ENCODE results near the gene WDFY1. TPM values are rescaled to one million over a fixed set of nuclear protein-coding genes. Genes with fewer than 3 reads are reported as not detected.

Gene WDFY1
- total RNA-seq, 2 experiments from 2014 or later = 20.8 to 23.1 TPM

DNA sequence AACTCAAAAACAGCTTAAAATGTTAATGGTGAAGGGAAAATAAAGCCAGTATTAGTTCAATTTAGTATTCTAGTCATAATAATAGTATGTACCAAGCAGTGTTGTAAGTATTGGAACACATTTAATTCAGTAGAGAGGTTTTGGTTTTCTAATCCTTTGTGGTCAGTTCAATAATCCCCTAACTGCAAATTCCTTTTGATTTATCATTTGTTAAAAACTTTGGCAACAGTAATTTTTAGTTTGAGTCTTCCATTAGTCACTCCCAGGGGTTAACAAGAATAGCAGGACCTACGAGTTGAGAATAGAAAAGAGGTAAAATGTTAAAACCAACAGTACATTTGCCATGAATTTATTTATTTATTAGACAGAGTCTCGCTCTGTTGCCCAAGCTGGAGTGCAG is 22.8 kb upstream of the WDFY1 start:
- TF ChIP-seq, protein P1, sequence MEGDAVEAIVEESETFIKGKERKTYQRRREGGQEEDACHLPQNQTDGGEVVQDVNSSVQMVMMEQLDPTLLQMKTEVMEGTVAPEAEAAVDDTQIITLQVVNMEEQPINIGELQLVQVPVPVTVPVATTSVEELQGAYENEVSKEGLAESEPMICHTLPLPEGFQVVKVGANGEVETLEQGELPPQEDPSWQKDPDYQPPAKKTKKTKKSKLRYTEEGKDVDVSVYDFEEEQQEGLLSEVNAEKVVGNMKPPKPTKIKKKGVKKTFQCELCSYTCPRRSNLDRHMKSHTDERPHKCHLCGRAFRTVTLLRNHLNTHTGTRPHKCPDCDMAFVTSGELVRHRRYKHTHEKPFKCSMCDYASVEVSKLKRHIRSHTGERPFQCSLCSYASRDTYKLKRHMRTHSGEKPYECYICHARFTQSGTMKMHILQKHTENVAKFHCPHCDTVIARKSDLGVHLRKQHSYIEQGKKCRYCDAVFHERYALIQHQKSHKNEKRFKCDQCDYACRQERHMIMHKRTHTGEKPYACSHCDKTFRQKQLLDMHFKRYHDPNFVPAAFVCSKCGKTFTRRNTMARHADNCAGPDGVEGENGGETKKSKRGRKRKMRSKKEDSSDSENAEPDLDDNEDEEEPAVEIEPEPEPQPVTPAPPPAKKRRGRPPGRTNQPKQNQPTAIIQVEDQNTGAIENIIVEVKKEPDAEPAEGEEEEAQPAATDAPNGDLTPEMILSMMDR (IDR thresholded peaks at IDR 0.05) = no peak
- H3K27ac Mint-ChIP-seq = no peak overlapping the region
- ChIA-PET POLR2A (interaction anchor here (1.0 kb wide), 1 partner anchor 11 kb away, joined by 4 read pairs; the partner anchor contains the start of gene MRPL44), CTCF (interaction anchor here (1.4 to 8.5 kb wide), 3 partner anchors 10 to 317 kb away, joined by 4 to 242 read pairs (median 93); partner anchors contain the start of gene MRPL44)
- no peaks in the 10 kb centered on the region for H3K27me3 Mint-ChIP-seq
- H3K36me3 Mint-ChIP-seq (ENCODE audit: low read depth) = peaks cover 14% of the 10 kb centered on the region
- no peaks in the 10 kb centered on the region for H3K9me3 Mint-ChIP-seq
- no peak overlapping the region for H3K4me3 Mint-ChIP-seq
- DNase-seq = no peak
- peaks cover 21% of the 10 kb centered on the region for H3K4me1 Mint-ChIP-seq (ENCODE audit: low read depth)
- no peak for ATAC-seq
- intact Hi-C loops (cut with micrococcal nuclease) = no loop called here

DNA sequence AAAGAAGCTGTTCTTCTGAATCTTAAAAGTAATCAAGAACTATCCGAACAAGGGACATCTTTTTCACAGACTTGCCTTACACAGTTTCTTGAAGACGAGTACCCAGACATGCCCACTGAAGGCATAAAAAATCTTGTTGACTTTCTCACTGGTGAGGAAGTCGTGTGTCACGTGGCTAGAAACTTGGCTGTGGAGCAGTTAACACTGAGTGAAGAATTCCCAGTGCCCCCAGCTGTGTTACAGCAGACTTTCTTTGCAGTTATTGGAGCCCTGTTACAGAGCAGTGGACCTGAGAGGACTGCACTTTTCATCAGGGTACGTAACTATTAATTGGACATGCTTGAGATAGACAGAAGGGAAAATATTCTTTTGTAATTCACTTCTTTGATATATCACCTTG is 14.6 kb upstream of the WDFY1 start:
- H3K27ac Mint-ChIP-seq = peak overlapping the region; percentile 3
- intact Hi-C loops (cut with micrococcal nuclease) = loop anchor here (5.0 to 10.0 kb wide), 2 partner anchors 122 to 1085 kb away; partner anchors contain the start of genes AP1S3 and DOCK10
- H3K4me3 Mint-ChIP-seq = peak overlapping the region; percentile 46
- no peaks in the 10 kb centered on the region for H3K27me3 Mint-ChIP-seq
- peaks cover 67% of the 10 kb centered on the region for H3K4me1 Mint-ChIP-seq (ENCODE audit: low read depth)
- POLR2A ChIA-PET = interaction anchor here (2.0 kb wide), 1 partner anchor 11 kb away, joined by 5 read pairs; no protein-coding TSS in a partner anchor
- TF ChIP-seq, protein P1 (IDR thresholded peaks at IDR 0.05) = no peak
- ATAC-seq (no peak), DNase-seq (no peak)
- H3K36me3 Mint-ChIP-seq (ENCODE audit: low read depth) = peaks cover 33% of the 10 kb centered on the region
- no peaks in the 10 kb centered on the region for H3K9me3 Mint-ChIP-seq
- CTCF ChIA-PET = interaction anchor here (0.9 to 3.7 kb wide), 2 partner anchors 11 to 83 kb away, joined by 3 to 46 read pairs; no protein-coding TSS in a partner anchor

GRCh38 chr2:223957092-223957851 is 12.1 kb upstream of the WDFY1 start, which contains the start of gene MRPL44:
Gene MRPL44, plus strand, starts transcription at chr2:223957463. Its CDS starts 10 bp downstream, at chr2:223957473.
- ATAC-seq = peak; percentile 99
- H3K36me3 Mint-ChIP-seq (ENCODE audit: low read depth) = peaks cover 29% of the 10 kb centered on the region
- H3K9me3 Mint-ChIP-seq = no peaks in the 10 kb centered on the region
- H3K4me3 Mint-ChIP-seq = peak within 1 kb of the TSS; percentile 93
- ChIA-PET CTCF (interaction anchor here (0.9 to 2.2 kb wide), 9 partner anchors 10 to 327 kb away, joined by 3 to 21 read pairs (median 4); partner anchors contain the start of genes SERPINE2 and WDFY1), POLR2A (interaction anchor here (0.8 to 7.1 kb wide), 4 partner anchors 10 to 28 kb away, joined by 3 to 84 read pairs (median 4); partner anchors contain the start of gene WDFY1)
- H3K4me1 Mint-ChIP-seq (ENCODE audit: low read depth) = peaks cover 72% of the 10 kb centered on the region
- H3K27ac Mint-ChIP-seq = peak within 1 kb of the TSS; percentile 90
- DNase-seq = peak; percentile 97
- intact Hi-C loops (cut with micrococcal nuclease) = loop anchor here (5.0 to 10.0 kb wide), 2 partner anchors 120 to 1088 kb away; partner anchors contain the start of genes AP1S3 and DOCK10
- no peaks in the 10 kb centered on the region for H3K27me3 Mint-ChIP-seq
- TF ChIP-seq, protein P1 (IDR thresholded peaks at IDR 0.05) = no peak

- peak; percentile 14 for ATAC-seq
- TF ChIP-seq, protein P1 (IDR thresholded peaks at IDR 0.05) = no peak
- intact Hi-C loops (cut with micrococcal nuclease) = loop anchor here (5.0 to 10.0 kb wide), 2 partner anchors 119 to 1089 kb away; partner anchors contain the start of genes AP1S3 and DOCK10
- peak; percentile 25 for DNase-seq
- no peaks in the 10 kb centered on the region for H3K27me3 Mint-ChIP-seq
- H3K4me3 Mint-ChIP-seq = peak overlapping the region; percentile 46
- no peaks in the 10 kb centered on the region for H3K9me3 Mint-ChIP-seq
- ChIA-PET CTCF (interaction anchor here (1.0 to 2.2 kb wide), 3 partner anchors 9 to 38 kb away, joined by 3 to 21 read pairs (median 3); no protein-coding TSS in a partner anchor), POLR2A (interaction anchor here (1.5 to 7.1 kb wide), 2 partner anchors 13 to 26 kb away, joined by 6 to 84 read pairs; partner anchors contain the start of gene WDFY1)
- peaks cover 69% of the 10 kb centered on the region for H3K4me1 Mint-ChIP-seq (ENCODE audit: low read depth)
- H3K27ac Mint-ChIP-seq = peak overlapping the region; percentile 66
- H3K36me3 Mint-ChIP-seq (ENCODE audit: low read depth) = peaks cover 21% of the 10 kb centered on the region
These were observed 11.2 kb upstream of the WDFY1 start for GRCh38 chr2:223956300-223956699.
